Activated T-helper 1 cell treated with anti-CD3 and anti-CD28 coated beads, Interleukin-12 subunit alpha, Interleukin-12 subunit beta, Interleukin-2, Interleukin-4 antibody, amounts not matched to agents 30 ng/mL and 10 ng/mL and 1 ng/mL, durations not matched to agents 14 hours and 24 hours and 36 hours (primary cell): Measurements from ENCODE around the gene CLDN19. TPM values are rescaled to one million over a fixed set of nuclear protein-coding genes. Genes with fewer than 3 reads are reported as not detected.

Experiments
- DNase-seq: peaks from one replicate; pipeline ENCODE4 v3.0.0; 2021; ENCODE audit warnings: low spot score
- H3K27ac Mint-ChIP-seq: one replicate; pipeline ENCODE4 v1.8.0; 2021; ENCODE audit warnings: mild to moderate bottlenecking, mixed read lengths
- H3K27me3 Mint-ChIP-seq: one replicate; pipeline ENCODE4 v1.8.0; 2022; ENCODE audit warnings: mild to moderate bottlenecking, moderate library complexity, mixed read lengths; ENCODE audit not compliant: insufficient read depth
- H3K36me3 Mint-ChIP-seq: one replicate; pipeline ENCODE4 v1.8.0; 2021; ENCODE audit warnings: low read depth, mixed read lengths
- H3K4me1 Mint-ChIP-seq: one replicate; pipeline ENCODE4 v1.8.0; 2021; ENCODE audit warnings: low read depth, mixed read lengths
- H3K4me3 Mint-ChIP-seq: one replicate; pipeline ENCODE4 v1.8.0; 2021; ENCODE audit warnings: mild to moderate bottlenecking, moderate library complexity, mixed read lengths
- H3K9me3 Mint-ChIP-seq: one replicate; pipeline ENCODE4 v1.8.0; 2021; ENCODE audit warnings: mixed read lengths
- intact Hi-C: fragments of 100-400 bp; cut with micrococcal nuclease; formaldehyde crosslinking; loops from one replicate; pipeline ENCODE4 v1.15.1; 2024
- total RNA-seq: library from RNA; stranded (reverse); gene quantifications from 2 replicates; pipeline ENCODE4 v1.2.3, GENCODE V29; 2022

Gene CLDN19
- total RNA-seq, 1 donor from 2014 or later: not detected

- DNase-seq: no peak
- H3K36me3 Mint-ChIP-seq: peaks cover 28% of the 10 kb centered on the region
- intact Hi-C loops: loop anchor here (5.0 kb wide), 2 partner anchors 438 to 1442 kb away; partner anchors contain the start of gene DMAP1
- no peaks in the 10 kb centered on the region for H3K27me3 Mint-ChIP-seq
- H3K4me3 Mint-ChIP-seq: peak overlapping the region; percentile 53
- H3K9me3 Mint-ChIP-seq: no peaks in the 10 kb centered on the region
- no peak overlapping the region for H3K27ac Mint-ChIP-seq
- peaks cover 28% of the 10 kb centered on the region for H3K4me1 Mint-ChIP-seq
Observed at GRCh38 chr1:42769811-42770210, 29.8 kb upstream of the CLDN19 start.

- H3K4me3 Mint-ChIP-seq: no peak overlapping the region
- peaks cover 21% of the 10 kb centered on the region for H3K36me3 Mint-ChIP-seq
- no peak overlapping the region for H3K27ac Mint-ChIP-seq
- no peak for DNase-seq
- H3K4me1 Mint-ChIP-seq: peaks cover 25% of the 10 kb centered on the region
- intact Hi-C loops: loop anchor here (5.0 kb wide), 2 partner anchors 436 to 1444 kb away; partner anchors contain the start of gene DMAP1
- no peaks in the 10 kb centered on the region for H3K27me3 Mint-ChIP-seq
- H3K9me3 Mint-ChIP-seq: no peaks in the 10 kb centered on the region
Observed at GRCh38 chr1:42768172-42768571, 28.1 kb upstream of the CLDN19 start.

- no peaks in the 10 kb centered on the region for H3K27me3 Mint-ChIP-seq
- H3K27ac Mint-ChIP-seq: peak overlapping the region; percentile 93
Observed at GRCh38 chr1:42767510-42768000, 27.5 kb upstream of the CLDN19 start.

DNA sequence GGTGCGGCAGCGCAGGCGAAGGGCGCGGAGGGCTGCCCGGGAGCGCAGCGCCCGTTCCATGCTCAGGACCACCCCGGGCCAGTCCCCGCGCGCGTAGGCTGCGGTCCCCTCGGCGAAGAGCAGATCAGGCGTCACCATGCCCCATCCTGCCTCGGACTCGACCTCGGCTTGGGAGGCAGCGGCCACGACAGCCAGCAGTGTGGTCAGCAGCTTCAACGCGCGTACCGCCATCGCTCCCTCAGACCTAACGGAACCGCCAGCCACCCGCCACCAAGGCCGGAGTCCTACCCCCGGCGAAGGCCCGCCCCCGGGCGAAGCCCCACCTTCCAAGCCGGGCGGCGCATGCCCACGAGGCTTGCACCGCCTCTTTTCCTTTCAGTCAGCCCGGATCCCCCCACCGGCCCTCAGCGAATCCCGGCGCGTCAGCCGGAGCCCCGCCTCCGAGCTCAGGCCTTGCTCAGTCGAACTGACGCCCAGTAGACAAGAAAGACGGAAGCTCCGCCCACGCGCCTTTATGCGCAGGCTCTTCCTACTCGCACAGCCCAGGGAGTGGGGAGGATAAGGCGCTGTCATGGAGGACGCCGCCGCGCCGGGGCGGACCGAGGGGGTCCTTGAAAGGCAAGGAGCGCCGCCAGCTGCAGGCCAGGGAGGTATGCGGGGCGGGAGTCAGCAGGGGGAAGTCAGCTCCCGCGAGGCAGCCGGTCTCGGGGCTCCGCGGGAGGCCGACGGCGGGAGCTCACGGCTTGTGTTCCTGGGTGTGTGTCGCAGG lies 26.9 kb upstream of the CLDN19 start, which contains the start of the genes C1orf50 and P3H1:
C1orf50 (plus strand) TSS at position 509 of the 769 bp plus-strand sequence; CDS start at position 572, 63 bp downstream.
P3H1 (minus strand) TSS at position 288 of the 769 bp plus-strand sequence; CDS start at position 231, 57 bp downstream.
- Mint-ChIP-seq H3K27ac (peak within 1 kb of the TSS; percentile 93), H3K27me3 (no peaks in the 10 kb centered on the region), H3K4me3 (no peak within 1 kb of the TSS), H3K4me1 (peaks cover 21% of the 10 kb centered on the region), H3K9me3 (no peaks in the 10 kb centered on the region), H3K36me3 (peaks cover 14% of the 10 kb centered on the region)
- intact Hi-C loops: loop anchor here (1.0 to 5.0 kb wide), 13 partner anchors 11 to 1445 kb away; partner anchors contain the start of genes CDC20, CFAP57, DMAP1 and EBNA1BP2
- DNase-seq: peak; percentile 100

More at GRCh38 chr1:42767510-42768000, 27.5 kb upstream of the CLDN19 start:
- Mint-ChIP-seq H3K4me3 (no peak overlapping the region), H3K36me3 (peaks cover 17% of the 10 kb centered on the region), H3K4me1 (peaks cover 23% of the 10 kb centered on the region), H3K9me3 (no peaks in the 10 kb centered on the region)
- no peak for DNase-seq
- intact Hi-C loops: loop anchor here (1.0 to 5.0 kb wide), 13 partner anchors 11 to 1445 kb away; partner anchors contain the start of genes CDC20, CFAP57, DMAP1 and EBNA1BP2

DNA sequence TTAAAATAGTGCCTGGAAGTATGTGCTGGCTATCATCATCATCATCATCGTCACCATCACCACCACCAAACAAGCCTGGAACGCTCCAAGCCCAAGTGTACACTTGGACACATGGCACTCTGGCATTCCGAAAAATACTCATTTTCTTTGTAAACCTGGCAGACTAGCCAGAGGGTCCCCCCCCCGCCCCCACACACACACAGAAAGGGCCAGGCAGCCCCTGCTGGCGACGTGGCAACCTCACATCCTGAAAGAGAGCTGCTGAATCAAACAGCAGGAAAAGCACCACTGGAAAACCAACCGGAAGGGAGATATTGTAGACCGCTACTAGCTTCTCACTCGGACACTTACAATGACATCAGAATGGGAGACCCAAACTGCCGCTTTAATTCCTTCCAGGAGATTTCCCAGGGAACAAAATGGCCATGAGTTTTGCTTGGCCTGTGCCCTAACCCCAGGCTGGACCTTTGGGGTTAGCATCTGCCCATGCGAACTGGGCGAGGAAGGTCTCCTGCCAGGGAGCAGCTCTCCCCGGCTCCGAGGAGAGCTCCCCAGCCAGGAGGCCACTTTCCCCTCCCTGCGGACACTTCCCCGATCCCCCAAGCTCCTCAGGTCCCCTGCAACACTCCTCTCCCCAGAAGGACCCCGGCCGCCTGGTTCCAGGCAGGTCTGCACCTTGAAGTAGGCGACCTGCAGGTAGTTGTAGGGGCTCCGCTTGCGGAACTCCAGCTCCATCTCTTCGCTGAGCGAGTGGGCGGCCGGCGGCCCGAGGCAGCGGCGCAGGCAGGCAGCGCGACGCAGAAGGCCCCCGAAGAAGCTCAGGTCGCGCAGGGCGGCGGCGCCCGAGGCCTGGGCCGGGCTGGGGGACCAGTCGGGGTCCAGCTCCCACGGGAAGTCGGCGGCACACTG lies 26.1 kb upstream of the CLDN19 start:
- Mint-ChIP-seq H3K27ac (no peak overlapping the region), H3K27me3 (no peaks in the 10 kb centered on the region), H3K4me1 (peaks cover 20% of the 10 kb centered on the region), H3K36me3 (peaks cover 13% of the 10 kb centered on the region), H3K4me3 (no peak overlapping the region), H3K9me3 (no peaks in the 10 kb centered on the region)
- no peak for DNase-seq
- intact Hi-C loops: loop anchor here (2.0 to 5.0 kb wide), 4 partner anchors 107 to 1446 kb away; partner anchors contain the start of genes CDC20, DMAP1 and PPIH

GRCh38 chr1:42765269-42765668 lies 25.2 kb upstream of the CLDN19 start:
- no peak overlapping the region for H3K27ac Mint-ChIP-seq
- H3K27me3 Mint-ChIP-seq: no peaks in the 10 kb centered on the region
- peaks cover 20% of the 10 kb centered on the region for H3K4me1 Mint-ChIP-seq
- peaks cover 9% of the 10 kb centered on the region for H3K36me3 Mint-ChIP-seq
- DNase-seq: no peak
- no peak overlapping the region for H3K4me3 Mint-ChIP-seq
- no peaks in the 10 kb centered on the region for H3K9me3 Mint-ChIP-seq
- intact Hi-C loops: loop anchor here (5.0 kb wide), 2 partner anchors 433 to 1447 kb away; partner anchors contain the start of gene DMAP1

DNA sequence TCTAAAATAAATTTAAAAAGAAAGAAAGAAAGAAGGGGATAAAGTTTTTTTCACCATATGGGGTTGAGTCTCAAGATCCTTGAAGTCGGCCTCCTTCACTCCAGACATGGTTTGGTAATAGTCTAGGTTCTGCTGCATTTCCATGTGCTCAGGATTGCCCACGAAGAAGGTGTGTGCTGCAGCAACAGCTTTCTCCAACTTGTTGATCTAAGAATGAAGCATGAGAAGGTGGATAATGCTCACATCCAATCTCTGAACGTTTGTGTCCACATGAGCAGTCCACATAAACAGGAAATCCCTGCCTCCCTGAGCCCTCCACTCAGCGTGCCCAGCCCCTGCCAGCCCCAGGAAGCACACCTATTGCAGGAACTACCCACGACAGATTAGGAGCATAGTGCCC lies 22.2 kb upstream of the CLDN19 start:
- no peaks in the 10 kb centered on the region for H3K27me3 Mint-ChIP-seq
- DNase-seq: no peak
- H3K27ac Mint-ChIP-seq: no peak overlapping the region
- H3K36me3 Mint-ChIP-seq: peaks cover 14% of the 10 kb centered on the region
- H3K4me1 Mint-ChIP-seq: peaks cover 6% of the 10 kb centered on the region
- no peaks in the 10 kb centered on the region for H3K9me3 Mint-ChIP-seq
- H3K4me3 Mint-ChIP-seq: no peak overlapping the region
- intact Hi-C loops: no loop called here

GRCh38 chr1:42761567-42761966 lies 21.5 kb upstream of the CLDN19 start:
- DNase-seq: no peak
- peaks cover 6% of the 10 kb centered on the region for H3K4me1 Mint-ChIP-seq
- peaks cover 21% of the 10 kb centered on the region for H3K36me3 Mint-ChIP-seq
- no peak overlapping the region for H3K27ac Mint-ChIP-seq
- H3K9me3 Mint-ChIP-seq: no peaks in the 10 kb centered on the region
- no peak overlapping the region for H3K4me3 Mint-ChIP-seq
- H3K27me3 Mint-ChIP-seq: no peaks in the 10 kb centered on the region
- intact Hi-C loops: no loop called here

DNA sequence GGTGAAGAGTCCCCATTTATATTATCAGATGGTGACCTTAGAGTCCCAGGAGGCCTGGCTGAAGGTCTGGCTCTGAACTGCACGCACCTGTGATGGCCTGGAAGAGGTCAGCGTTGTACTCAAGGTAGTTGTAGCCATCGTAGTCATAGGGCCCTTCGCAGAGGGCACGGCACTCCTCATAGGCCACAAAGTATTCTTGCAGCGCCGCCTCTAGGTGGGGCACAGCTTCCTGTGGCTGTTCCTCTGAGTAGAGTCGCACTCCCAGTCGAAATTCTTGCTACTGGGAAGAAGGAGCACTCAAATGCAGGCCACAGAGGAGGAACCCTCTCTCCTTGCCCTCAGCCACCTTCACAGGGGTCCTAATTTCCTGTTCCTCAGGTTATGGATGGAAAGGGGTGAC lies 19.1 kb upstream of the CLDN19 start:
- intact Hi-C loops: no loop called here
- no peak for DNase-seq
- no peaks in the 10 kb centered on the region for H3K9me3 Mint-ChIP-seq
- no peaks in the 10 kb centered on the region for H3K27me3 Mint-ChIP-seq
- peaks cover 41% of the 10 kb centered on the region for H3K36me3 Mint-ChIP-seq
- no peak overlapping the region for H3K27ac Mint-ChIP-seq
- H3K4me3 Mint-ChIP-seq: no peak overlapping the region
- peaks cover 6% of the 10 kb centered on the region for H3K4me1 Mint-ChIP-seq

DNA sequence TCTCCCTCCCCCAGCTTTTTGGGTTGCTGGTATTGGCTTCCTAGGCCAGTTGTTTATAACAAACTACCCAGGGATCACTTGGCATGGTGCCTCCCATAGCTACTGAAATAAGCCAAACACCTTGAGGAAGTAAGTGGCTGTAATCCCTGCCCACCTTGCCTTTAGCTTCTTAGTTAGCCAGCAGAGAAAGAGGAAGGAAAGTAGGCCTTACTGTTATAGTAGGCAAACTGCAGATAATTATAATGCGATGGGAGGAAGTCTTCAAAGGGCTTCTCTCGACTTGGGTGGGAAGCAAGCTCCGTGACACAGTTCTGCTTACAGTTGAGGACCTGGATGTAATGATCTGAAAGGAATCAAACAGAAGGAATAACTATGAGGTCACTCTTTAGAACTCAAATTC lies 18.6 kb upstream of the CLDN19 start:
- DNase-seq: no peak
- H3K4me1 Mint-ChIP-seq: peaks cover 6% of the 10 kb centered on the region
- peaks cover 45% of the 10 kb centered on the region for H3K36me3 Mint-ChIP-seq
- no peak overlapping the region for H3K27ac Mint-ChIP-seq
- no peak overlapping the region for H3K4me3 Mint-ChIP-seq
- H3K9me3 Mint-ChIP-seq: no peaks in the 10 kb centered on the region
- H3K27me3 Mint-ChIP-seq: no peaks in the 10 kb centered on the region
- intact Hi-C loops: no loop called here

DNA sequence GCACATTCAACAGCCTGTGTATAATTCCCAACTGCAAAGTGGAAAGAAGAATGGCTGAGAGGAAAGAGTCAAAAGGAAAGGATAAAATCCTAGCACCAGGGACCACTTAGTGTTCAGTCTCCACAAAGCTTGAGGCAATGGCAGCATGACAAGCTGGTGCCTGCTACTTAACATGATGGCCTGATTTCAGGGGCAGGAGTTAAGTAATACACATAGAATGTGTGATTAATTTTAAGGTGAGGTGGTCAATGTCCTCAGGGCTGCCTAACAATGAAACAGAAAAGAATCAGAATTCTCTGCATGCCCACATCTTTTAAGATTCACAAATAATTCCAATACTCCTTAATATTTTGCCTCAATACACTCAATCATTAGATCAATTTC lies 17.8 kb upstream of the CLDN19 start:
- intact Hi-C loops: loop anchor here (1.0 kb wide), 1 partner anchor 180 kb away; no protein-coding TSS in a partner anchor
- no peaks in the 10 kb centered on the region for H3K27me3 Mint-ChIP-seq
- no peak for DNase-seq
- no peak overlapping the region for H3K27ac Mint-ChIP-seq
- peaks cover 50% of the 10 kb centered on the region for H3K36me3 Mint-ChIP-seq
- peaks cover 6% of the 10 kb centered on the region for H3K4me1 Mint-ChIP-seq
- no peak overlapping the region for H3K4me3 Mint-ChIP-seq
- no peaks in the 10 kb centered on the region for H3K9me3 Mint-ChIP-seq
